ENCODE results near the gene C10orf90.
"Not testable (repeated sequence)": the region's sequence is repeated elsewhere in the genome, so short reads cannot be mapped to it uniquely, and the experiment has no call there.

C10orf90 gene

DNA sequence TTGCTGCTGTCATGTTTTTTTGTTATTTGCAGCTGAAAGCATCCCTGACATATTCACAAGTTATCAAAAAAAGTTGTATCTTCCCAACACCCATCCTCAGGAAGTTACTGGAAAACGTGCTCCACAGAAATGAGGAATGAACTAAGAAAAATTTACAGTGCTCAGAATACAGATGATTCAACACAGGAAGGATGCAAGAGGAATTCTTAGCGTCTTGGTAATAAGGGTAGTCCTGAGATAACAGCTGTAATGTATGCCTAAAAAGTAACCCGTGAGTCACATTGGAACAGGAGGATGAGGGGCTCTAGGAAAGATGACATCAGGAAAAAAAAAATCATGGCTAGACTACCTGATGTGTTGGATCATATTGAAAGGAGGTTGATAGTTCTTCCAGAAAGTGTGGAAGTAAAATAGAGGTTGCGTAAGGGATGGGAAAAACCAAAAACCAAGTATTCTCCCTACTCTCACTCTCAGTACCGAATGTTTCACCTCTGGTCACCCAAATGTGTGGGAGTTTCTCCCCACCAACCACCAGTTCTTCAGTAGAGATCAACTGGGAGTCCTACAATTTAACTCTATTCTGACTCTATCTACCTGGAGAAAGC lies 286.1 kb downstream of the C10orf90 start:
- TF ChIP-seq, protein P1, sequence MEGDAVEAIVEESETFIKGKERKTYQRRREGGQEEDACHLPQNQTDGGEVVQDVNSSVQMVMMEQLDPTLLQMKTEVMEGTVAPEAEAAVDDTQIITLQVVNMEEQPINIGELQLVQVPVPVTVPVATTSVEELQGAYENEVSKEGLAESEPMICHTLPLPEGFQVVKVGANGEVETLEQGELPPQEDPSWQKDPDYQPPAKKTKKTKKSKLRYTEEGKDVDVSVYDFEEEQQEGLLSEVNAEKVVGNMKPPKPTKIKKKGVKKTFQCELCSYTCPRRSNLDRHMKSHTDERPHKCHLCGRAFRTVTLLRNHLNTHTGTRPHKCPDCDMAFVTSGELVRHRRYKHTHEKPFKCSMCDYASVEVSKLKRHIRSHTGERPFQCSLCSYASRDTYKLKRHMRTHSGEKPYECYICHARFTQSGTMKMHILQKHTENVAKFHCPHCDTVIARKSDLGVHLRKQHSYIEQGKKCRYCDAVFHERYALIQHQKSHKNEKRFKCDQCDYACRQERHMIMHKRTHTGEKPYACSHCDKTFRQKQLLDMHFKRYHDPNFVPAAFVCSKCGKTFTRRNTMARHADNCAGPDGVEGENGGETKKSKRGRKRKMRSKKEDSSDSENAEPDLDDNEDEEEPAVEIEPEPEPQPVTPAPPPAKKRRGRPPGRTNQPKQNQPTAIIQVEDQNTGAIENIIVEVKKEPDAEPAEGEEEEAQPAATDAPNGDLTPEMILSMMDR (IDR thresholded peaks at IDR 0.05; ENCODE audit: borderline replicate concordance, insufficient read depth, low read depth, low read length) = no peak
- no peak overlapping the region for H3K4me3 ChIP-seq (ENCODE audit: low read depth, low read length)

DNA sequence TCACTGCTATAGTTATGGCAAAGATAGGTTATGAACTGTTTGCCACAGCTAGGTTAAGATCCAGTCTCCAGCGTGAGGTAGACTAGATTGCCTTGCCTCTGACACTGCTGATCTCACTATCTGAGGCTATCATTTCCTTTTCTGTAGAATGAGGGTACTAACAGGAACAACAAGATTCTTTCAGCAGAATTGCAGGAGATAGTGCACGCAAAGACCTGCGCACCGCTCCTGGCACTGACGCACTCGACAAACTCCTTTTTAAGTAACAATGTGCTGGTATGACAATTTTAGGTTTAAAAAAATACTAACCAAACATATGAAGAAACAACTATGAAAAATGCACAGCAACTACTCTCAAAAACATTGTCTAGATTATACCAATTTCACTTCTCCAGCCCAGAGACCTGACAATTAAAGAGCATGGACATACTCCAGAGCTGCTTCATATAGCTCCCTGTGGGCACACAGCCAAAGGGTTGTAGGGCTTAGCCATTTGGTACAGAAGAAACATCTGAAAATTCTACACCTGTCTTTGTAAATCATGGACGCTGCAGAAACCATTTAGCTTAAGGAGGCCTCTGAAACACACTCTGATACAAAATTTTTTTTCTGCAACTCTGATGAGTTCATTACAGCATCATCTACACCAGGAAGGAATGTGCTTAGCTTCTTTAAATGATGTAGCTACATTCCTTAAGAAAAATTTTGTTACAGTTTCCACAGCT lies 290.0 kb downstream of the C10orf90 start:
- no peak overlapping the region for H3K4me3 ChIP-seq (ENCODE audit: low read depth, low read length)
- TF ChIP-seq, protein P1 (IDR thresholded peaks at IDR 0.05; ENCODE audit: borderline replicate concordance, insufficient read depth, low read depth, low read length) = no peak

DNA sequence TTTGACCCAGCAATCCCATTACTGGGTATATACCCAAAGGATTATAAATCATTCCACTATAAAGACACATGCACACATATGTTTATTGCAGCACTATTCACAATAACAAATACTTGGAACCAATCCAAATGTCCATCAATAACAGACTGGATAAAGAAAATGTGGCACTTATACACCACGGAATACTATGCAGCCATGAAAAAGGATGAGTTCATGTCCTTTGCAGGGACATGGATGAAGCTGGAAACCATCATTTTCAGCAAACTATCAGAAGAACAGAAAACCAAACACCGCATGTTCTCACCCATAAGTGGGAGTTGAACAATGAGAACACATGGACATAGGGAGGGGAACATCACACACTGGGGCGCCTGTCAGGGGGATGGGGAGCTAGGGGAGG lies 291.3 kb downstream of the C10orf90 start:
- not testable (repeated sequence) for H3K4me3 ChIP-seq (ENCODE audit: low read depth, low read length)

DNA sequence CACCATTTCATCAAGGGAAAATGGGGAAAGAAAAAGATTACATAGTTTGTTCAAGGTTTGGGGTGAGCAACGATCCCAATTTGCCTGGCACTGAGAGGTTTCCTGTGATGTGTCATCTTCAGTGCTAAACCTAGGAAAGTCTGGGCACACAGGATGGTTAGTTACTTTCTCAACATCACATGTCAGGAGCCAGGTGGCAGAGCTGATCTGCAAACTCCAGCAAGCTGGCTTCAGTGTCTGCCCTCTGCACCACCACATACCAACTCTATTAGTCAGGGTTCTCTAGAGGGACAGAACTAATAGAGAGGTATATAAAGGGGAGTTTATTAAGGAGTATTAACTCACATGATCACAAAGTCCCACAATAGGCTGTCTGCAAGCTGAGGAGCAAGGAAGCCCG lies 293.5 kb downstream of the C10orf90 start:
- H3K4me3 ChIP-seq (ENCODE audit: low read depth, low read length) = no peak overlapping the region
- TF ChIP-seq, protein P1 (IDR thresholded peaks at IDR 0.05; ENCODE audit: borderline replicate concordance, insufficient read depth, low read depth, low read length) = no peak

DNA sequence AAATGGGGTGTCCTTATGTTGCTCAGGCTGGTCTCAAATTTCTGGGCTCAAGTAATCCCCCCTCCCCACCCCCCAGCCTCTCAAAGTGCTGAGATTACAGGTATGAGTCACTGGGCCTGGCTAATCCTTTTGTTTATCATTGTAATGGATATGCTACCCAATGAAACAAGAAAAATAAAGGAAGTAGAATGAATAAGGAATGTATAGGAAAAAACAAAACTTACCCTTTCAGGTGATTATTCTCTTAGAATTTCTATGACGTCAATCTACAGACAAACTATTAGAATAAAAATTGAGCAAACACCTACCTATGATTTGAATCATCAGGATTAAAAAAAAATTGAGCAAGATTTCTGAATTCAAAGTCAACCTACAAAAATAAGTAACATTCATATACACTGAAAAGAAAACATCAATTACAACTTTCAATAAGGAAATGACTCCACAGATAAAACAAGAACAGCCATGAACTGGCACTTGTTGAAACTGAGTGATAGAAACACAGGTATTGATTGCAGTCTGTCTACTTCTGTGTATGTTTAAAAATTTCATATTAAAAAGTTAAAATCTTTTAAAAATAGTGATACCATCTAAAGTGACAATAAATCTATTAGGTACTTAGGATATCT lies 294.5 kb downstream of the C10orf90 start:
- TF ChIP-seq, protein P1 (IDR thresholded peaks at IDR 0.05; ENCODE audit: borderline replicate concordance, insufficient read depth, low read depth, low read length) = no peak
- H3K4me3 ChIP-seq (ENCODE audit: low read depth, low read length) = no peak overlapping the region

DNA sequence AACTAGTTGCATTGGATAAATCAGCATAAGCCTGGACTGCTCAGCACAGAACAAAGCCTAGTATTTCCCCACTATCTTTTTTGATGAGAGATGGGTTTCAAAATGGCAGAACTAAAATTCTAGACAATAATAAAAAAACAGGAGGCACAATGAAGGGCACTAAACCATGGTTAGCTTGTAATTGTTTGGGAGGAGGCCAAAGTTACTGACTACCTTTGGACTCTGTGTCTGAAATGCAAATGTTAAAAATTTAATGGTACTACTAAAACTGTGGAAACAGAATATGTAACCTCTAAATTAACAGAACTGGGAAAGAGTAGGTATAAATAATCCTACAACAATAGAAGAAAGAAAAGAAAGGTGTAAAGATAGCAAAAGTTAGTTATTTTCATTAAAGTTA lies 295.2 kb downstream of the C10orf90 start:
- TF ChIP-seq, protein P1 (IDR thresholded peaks at IDR 0.05; ENCODE audit: borderline replicate concordance, insufficient read depth, low read depth, low read length) = no peak
- H3K4me3 ChIP-seq (ENCODE audit: low read depth, low read length) = no peak overlapping the region

Measured in GM12875 (cell line).